GM23338 (cell line): ENCODE measurements around the gene OSBPL3. TPM values are rescaled to one million over a fixed set of nuclear protein-coding genes. Genes with fewer than 3 reads are reported as not detected.

Experiments
- ATAC-seq: fragments of 200-7000 bp; cut with Tn5 transposase; 3 replicates; pipeline ENCODE4 v1.9.1; 2020
- DNase-seq: peaks from one replicate; pipeline ENCODE4 v3.0.0-alpha.2; 2015; ENCODE audit warnings: low spot score
- H2AFZ ChIP-seq: fragments of 200-600 bp; sonication (generic); 2 replicates; pipeline ENCODE4 v1.8.0; 2016; ENCODE audit warnings: antibody characterized with exemption, mild to moderate bottlenecking, moderate library complexity
- H3F3A ChIP-seq: fragments of 200-600 bp; sonication (generic); replicated peaks from 2 replicates; pipeline ENCODE4 v1.8.0; 2017; ENCODE audit warnings: antibody characterized with exemption, mixed run types, low read depth
- H3K27ac ChIP-seq: fragments of 200-600 bp; sonication (generic); 2 replicates; pipeline ENCODE4 v1.6.1; 2016; ENCODE audit warnings: low read depth
- H3K27me3 ChIP-seq: fragments of 200-600 bp; sonication (generic); 2 replicates; pipeline ENCODE4 v1.8.0; 2016; ENCODE audit warnings: mild to moderate bottlenecking, mixed run types, moderate library complexity; ENCODE audit not compliant: insufficient read depth
- H3K36me3 ChIP-seq: fragments of 200-600 bp; sonication (generic); 2 replicates; pipeline ENCODE4 v1.8.0; 2016; ENCODE audit warnings: mild to moderate bottlenecking; ENCODE audit not compliant: insufficient read depth
- H3K4me1 ChIP-seq: fragments of 200-600 bp; sonication (generic); 2 replicates; pipeline ENCODE4 v1.8.0; 2016; ENCODE audit warnings: mild to moderate bottlenecking, moderate library complexity; ENCODE audit not compliant: insufficient read depth
- H3K4me2 ChIP-seq: fragments of 200-600 bp; sonication (generic); 2 replicates; pipeline ENCODE4 v1.7.1; 2017; ENCODE audit warnings: mixed run types
- H3K4me3 ChIP-seq: fragments of 200-600 bp; sonication (generic); 2 replicates; pipeline ENCODE4 v1.6.1; 2016; ENCODE audit warnings: mixed run types
- H3K79me2 ChIP-seq: fragments of 200-600 bp; sonication (generic); replicated peaks from 2 replicates; pipeline ENCODE4 v1.8.0; 2017; ENCODE audit warnings: mild to moderate bottlenecking; ENCODE audit not compliant: insufficient read depth
- H3K9me2 ChIP-seq: fragments of 200-600 bp; sonication (generic); 2 replicates; pipeline ENCODE4 v1.8.0; 2017; ENCODE audit not compliant: insufficient read depth
- H4K20me1 ChIP-seq: fragments of 200-600 bp; sonication (generic); replicated peaks from 2 replicates; pipeline ENCODE4 v1.8.0; 2017; ENCODE audit warnings: mild to moderate bottlenecking; ENCODE audit not compliant: insufficient read depth
- H3K27ac Mint-ChIP-seq: 2 replicates; pipeline ENCODE4 v1.8.0; 2020; ENCODE audit warnings: inconsistent platforms, mild to moderate bottlenecking, moderate library complexity, mixed read lengths
- H3K27me3 Mint-ChIP-seq: 3 replicates; pipeline ENCODE4 v1.8.0; 2022; ENCODE audit warnings: low read depth, mild to moderate bottlenecking, moderate library complexity, mixed read lengths, inconsistent platforms; ENCODE audit not compliant: insufficient read depth, poor library complexity
- H3K36me3 Mint-ChIP-seq: 3 replicates; pipeline ENCODE4 v1.8.0; 2021; ENCODE audit warnings: low read depth, mild to moderate bottlenecking, inconsistent platforms, moderate library complexity, mixed read lengths
- H3K4me1 Mint-ChIP-seq: 3 replicates; pipeline ENCODE4 v1.8.0; 2020; ENCODE audit warnings: mild to moderate bottlenecking, inconsistent platforms, mixed read lengths
- H3K4me3 Mint-ChIP-seq: 3 replicates; pipeline ENCODE4 v1.8.0; 2021; ENCODE audit warnings: moderate library complexity, mild to moderate bottlenecking, inconsistent platforms, mixed read lengths
- H3K9me3 Mint-ChIP-seq: 3 replicates; pipeline ENCODE4 v1.8.0; 2020; ENCODE audit warnings: moderate library complexity, mild to moderate bottlenecking, inconsistent platforms, mixed read lengths
- CREB1 ChIP-seq: fragments of 250-450 bp; sonication (Bioruptor Pico); IDR thresholded peaks from 2 replicates; pipeline ENCODE4 v1.5.0; 2020; ENCODE audit warnings: low read depth, mild to moderate bottlenecking, moderate library complexity
- CTCF ChIP-seq, 2 experiments: fragments of 200-600 bp in 1 of 2; sonication (generic) in 1 of 2; conservative IDR thresholded peaks; 2 replicates each; pipeline versions ENCODE4 v1.5.1 to v1.6.1; 2016 to 2017; ENCODE audit warnings: antibody characterized with exemption in 2 of 2, low read depth in 2 of 2, mild to moderate bottlenecking in 2 of 2, moderate library complexity in 1 of 2
- EZH2phosphoT487 ChIP-seq: fragments of 200-600 bp; sonication (generic); IDR thresholded peaks from one replicate; pipeline ENCODE4 v1.8.1; 2018; ENCODE audit warnings: antibody characterized with exemption; ENCODE audit not compliant: unreplicated experiment
- JUNB ChIP-seq: IDR thresholded peaks from one replicate; pipeline ENCODE4 v1.6.1; 2016; ENCODE audit warnings: antibody characterized with exemption; ENCODE audit not compliant: unreplicated experiment
- NANOG ChIP-seq: IDR thresholded peaks from 2 replicates; pipeline ENCODE4 v1.6.1; 2016; ENCODE audit warnings: antibody characterized with exemption, borderline replicate concordance
- REST ChIP-seq: IDR thresholded peaks from one replicate; pipeline ENCODE4 v1.6.1; 2018; ENCODE audit warnings: antibody characterized with exemption; ENCODE audit not compliant: unreplicated experiment
- STAT1 ChIP-seq: IDR thresholded peaks from one replicate; pipeline ENCODE4 v1.6.1; 2016; ENCODE audit warnings: antibody characterized with exemption; ENCODE audit not compliant: unreplicated experiment
- ZNF114 ChIP-seq: fragments of 250-450 bp; sonication (Bioruptor Pico); IDR thresholded peaks from 2 replicates; pipeline ENCODE4 v1.5.0; 2020; ENCODE audit warnings: mild to moderate bottlenecking, moderate library complexity
- ZNF462 ChIP-seq: fragments of 250-450 bp; sonication (Bioruptor Pico); IDR thresholded peaks from 2 replicates; pipeline ENCODE4 v1.5.0; 2020; ENCODE audit warnings: mild to moderate bottlenecking, moderate library complexity
- polyA plus RNA-seq: library from polyadenylated mRNA; unstranded; fragments of >200 nt; fragmentation: Nextera tagmentation; extraction: Ambion mirVana; gene quantifications from 2 replicates; pipeline ENCODE4 v1.2.1, GENCODE V29; 2016
- total RNA-seq: library from RNA; depleted of rRNA; stranded (reverse); fragments of >200 nt; shearing (Covaris generic); gene quantifications from 2 replicates; pipeline ENCODE4 v1.2.3, GENCODE V29; 2014

The OSBPL3 gene
- total and polyA plus RNA-seq, 2 experiments from 2014 or later = 7.2 to 15.7 TPM

- no peak for DNase-seq
- Histone ChIP-seq H3K27me3 (no peaks in the 10 kb centered on the region), H3K4me3 (no peak overlapping the region), H2AFZ (no peak overlapping the region), H3K79me2 (no peaks in the 10 kb centered on the region), H3K4me1 (no peaks in the 10 kb centered on the region; the same call in 1 of the 2 replicates), H3K27ac (no peak overlapping the region), H3K9me2 (no peaks in the 10 kb centered on the region), H3K4me2 (no peak overlapping the region), H3K36me3 (no peaks in the 10 kb centered on the region), H4K20me1 (no peaks in the 10 kb centered on the region), H3F3A (no peaks in the 10 kb centered on the region)
- no peaks in the 10 kb centered on the region for H3K36me3 Mint-ChIP-seq
- H3K27ac Mint-ChIP-seq = no peak overlapping the region
- H3K27me3 Mint-ChIP-seq = no peaks in the 10 kb centered on the region
- peaks cover 11% of the 10 kb centered on the region; the same call in 2 of the 3 replicates for H3K4me1 Mint-ChIP-seq
- no peak overlapping the region for H3K4me3 Mint-ChIP-seq
- TF ChIP-seq EZH2phosphoT487 (no peak), CREB1 (no peak), JUNB (no peak), CTCF (conservative IDR thresholded peaks at IDR 0.05; ENCODE audit: low read depth in 2 of 2) (no peak), REST (no peak), STAT1 (no peak), ZNF114 (CRISPR knock-in tag) (no peak), NANOG (no peak), ZNF462 (CRISPR knock-in tag) (no peak)
- no peaks in the 10 kb centered on the region for H3K9me3 Mint-ChIP-seq
- no peak for ATAC-seq
Observed at GRCh38 chr7:24843821-24844434, 136.1 kb downstream of the OSBPL3 start.
